ENCODE data around the gene PTBP3.
"Not testable (repeated sequence)": the region's sequence is repeated elsewhere in the genome, so short reads cannot be mapped to it uniquely, and the experiment has no call there.

Gene PTBP3

DNA sequence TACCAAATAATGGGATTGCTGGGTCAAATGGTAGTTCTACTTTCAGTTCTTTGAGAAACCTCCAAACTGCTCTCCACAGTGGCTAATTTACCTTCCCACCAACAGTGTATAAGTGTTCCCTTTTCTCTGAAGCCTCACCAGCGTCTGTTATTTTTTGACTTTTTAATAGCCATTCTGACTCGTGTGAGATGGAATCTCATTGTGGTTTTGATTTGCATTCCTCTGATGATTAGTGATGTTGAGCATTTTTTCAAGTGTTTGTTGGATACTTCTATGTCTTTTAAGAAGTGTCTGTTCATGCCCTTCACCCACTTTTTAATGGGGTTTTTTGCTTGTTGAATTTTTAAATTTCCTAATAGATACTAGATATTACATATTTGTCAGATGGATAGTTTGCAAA, 129.9 kb downstream of the PTBP3 start:
- no peaks in the 10 kb centered on the region for H3K4me1 ChIP-seq (ENCODE audit: control insufficient read depth, low read depth, low read length)
- no peak overlapping the region for H3K18ac ChIP-seq (ENCODE audit: low read length)
- H4K8ac ChIP-seq (ENCODE audit: low read depth, low read length): no peak overlapping the region
- H3K23ac ChIP-seq (ENCODE audit: low read length): no peak overlapping the region
- H3K4ac ChIP-seq (ENCODE audit: low read depth, low read length): no peak overlapping the region
- no peak for DNase-seq
- no peaks in the 10 kb centered on the region for H3K27me3 ChIP-seq (ENCODE audit: insufficient read depth, low read length, poor library complexity)
- H2BK120ac ChIP-seq (ENCODE audit: low read depth, low read length): no peak overlapping the region
- H3K36me3 ChIP-seq (ENCODE audit: control insufficient read depth, insufficient read depth, low read length): no peaks in the 10 kb centered on the region
- H2AK5ac ChIP-seq (ENCODE audit: low read length): no peak overlapping the region
- no peaks in the 10 kb centered on the region for H3K79me2 ChIP-seq (ENCODE audit: control insufficient read depth, insufficient read depth, low read length)
- WGBS (ENCODE audit: extremely low coverage, insufficient coverage, low lambda C conversion rate): no CpG with 5 or more reads among the region's 2 CpGs
- H2BK5ac ChIP-seq (ENCODE audit: low read length): no peak overlapping the region
- H2BK15ac ChIP-seq (replicated peaks; ENCODE audit: low read depth): no peak overlapping the region
- no peak overlapping the region for H3K9ac ChIP-seq (ENCODE audit: low read length)
- H4K5ac ChIP-seq (ENCODE audit: low read length): no peak overlapping the region
- H3K4me3 ChIP-seq (ENCODE audit: low read length): no peak overlapping the region
- H3K56ac ChIP-seq (ENCODE audit: low read length): no peak overlapping the region
- H3K79me1 ChIP-seq (ENCODE audit: low read length): no peaks in the 10 kb centered on the region
- H3K4me2 ChIP-seq (ENCODE audit: low read length): no peak overlapping the region
- H3K27ac ChIP-seq (ENCODE audit: low read depth, low read length): no peak overlapping the region

DNA sequence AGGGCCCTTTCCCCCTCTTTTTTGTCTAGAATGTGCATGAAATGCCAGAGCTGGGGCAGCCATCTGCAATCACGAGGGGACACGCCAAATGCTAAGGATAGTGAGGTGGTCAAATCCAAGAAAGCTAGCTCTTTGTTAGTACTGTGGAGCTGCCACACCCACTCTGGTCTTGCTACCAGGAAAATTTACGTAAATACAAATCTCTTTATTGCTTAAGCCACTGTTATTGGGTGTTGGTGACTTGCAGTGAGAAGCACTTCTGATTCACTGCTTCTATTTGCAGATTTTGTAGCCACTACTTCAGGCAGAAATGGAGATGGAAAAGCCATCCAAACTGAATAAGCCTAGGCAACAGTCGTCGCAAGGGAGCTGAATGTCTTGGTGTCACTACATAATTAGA, 132.7 kb downstream of the PTBP3 start:
- H4K8ac ChIP-seq (ENCODE audit: low read depth, low read length): no peak overlapping the region
- no CpG with 5 or more reads among the region's 5 CpGs for WGBS (ENCODE audit: extremely low coverage, insufficient coverage, low lambda C conversion rate)
- no peaks in the 10 kb centered on the region for H3K4me1 ChIP-seq (ENCODE audit: control insufficient read depth, low read depth, low read length)
- no peak overlapping the region for H2BK120ac ChIP-seq (ENCODE audit: low read depth, low read length)
- H3K4me2 ChIP-seq (ENCODE audit: low read length): no peak overlapping the region
- H3K79me1 ChIP-seq (ENCODE audit: low read length): no peaks in the 10 kb centered on the region
- H3K23ac ChIP-seq (ENCODE audit: low read length): no peak overlapping the region
- H2BK5ac ChIP-seq (ENCODE audit: low read length): no peak overlapping the region
- no peak overlapping the region for H3K4me3 ChIP-seq (ENCODE audit: low read length)
- no peaks in the 10 kb centered on the region for H3K36me3 ChIP-seq (ENCODE audit: control insufficient read depth, insufficient read depth, low read length)
- no peak overlapping the region for H3K18ac ChIP-seq (ENCODE audit: low read length)
- H3K79me2 ChIP-seq (ENCODE audit: control insufficient read depth, insufficient read depth, low read length): no peaks in the 10 kb centered on the region
- H3K27me3 ChIP-seq (ENCODE audit: insufficient read depth, low read length, poor library complexity): no peaks in the 10 kb centered on the region
- H4K5ac ChIP-seq (ENCODE audit: low read length): no peak overlapping the region
- no peak for DNase-seq
- no peak overlapping the region for H3K4ac ChIP-seq (ENCODE audit: low read depth, low read length)
- H3K9ac ChIP-seq (ENCODE audit: low read length): no peak overlapping the region
- no peak overlapping the region for H2AK5ac ChIP-seq (ENCODE audit: low read length)
- no peak overlapping the region for H3K27ac ChIP-seq (ENCODE audit: low read depth, low read length)
- no peak overlapping the region for H3K56ac ChIP-seq (ENCODE audit: low read length)
- H2BK15ac ChIP-seq (replicated peaks; ENCODE audit: low read depth): no peak overlapping the region

DNA sequence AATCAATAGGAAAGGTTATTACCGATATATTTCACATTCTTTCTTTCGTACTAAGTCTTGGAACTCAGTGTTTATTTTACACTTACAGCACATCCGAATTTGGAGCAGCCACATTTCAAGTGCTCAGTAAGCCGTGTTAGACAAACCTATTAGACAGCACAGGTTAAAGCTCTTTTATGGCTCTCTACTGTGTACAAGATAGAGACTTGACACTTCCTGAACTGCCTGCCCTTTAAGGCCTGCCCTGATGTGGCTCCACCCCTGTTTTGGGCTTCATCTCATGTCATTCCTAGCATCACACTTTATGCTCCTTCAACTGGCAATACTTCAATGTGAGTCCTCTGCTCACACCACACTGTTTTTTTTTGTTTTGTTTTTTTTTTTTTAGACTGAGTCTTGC, 134.8 kb downstream of the PTBP3 start:
- H4K8ac ChIP-seq (ENCODE audit: low read depth, low read length): no peak overlapping the region
- H2BK15ac ChIP-seq (replicated peaks; ENCODE audit: low read depth): no peak overlapping the region
- H3K56ac ChIP-seq (ENCODE audit: low read length): no peak overlapping the region
- no peaks in the 10 kb centered on the region for H3K79me1 ChIP-seq (ENCODE audit: low read length)
- H3K4me1 ChIP-seq (ENCODE audit: control insufficient read depth, low read depth, low read length): no peaks in the 10 kb centered on the region
- no peak overlapping the region for H4K5ac ChIP-seq (ENCODE audit: low read length)
- no peak overlapping the region for H3K18ac ChIP-seq (ENCODE audit: low read length)
- H3K27me3 ChIP-seq (ENCODE audit: insufficient read depth, low read length, poor library complexity): no peaks in the 10 kb centered on the region
- H3K23ac ChIP-seq (ENCODE audit: low read length): no peak overlapping the region
- no peak overlapping the region for H3K4me2 ChIP-seq (ENCODE audit: low read length)
- no peaks in the 10 kb centered on the region for H3K36me3 ChIP-seq (ENCODE audit: control insufficient read depth, insufficient read depth, low read length)
- no peak overlapping the region for H3K27ac ChIP-seq (ENCODE audit: low read depth, low read length)
- DNase-seq: no peak
- H2BK5ac ChIP-seq (ENCODE audit: low read length): no peak overlapping the region
- no peaks in the 10 kb centered on the region for H3K79me2 ChIP-seq (ENCODE audit: control insufficient read depth, insufficient read depth, low read length)
- no peak overlapping the region for H3K4me3 ChIP-seq (ENCODE audit: low read length)
- no peak overlapping the region for H2BK120ac ChIP-seq (ENCODE audit: low read depth, low read length)
- no peak overlapping the region for H3K4ac ChIP-seq (ENCODE audit: low read depth, low read length)
- H2AK5ac ChIP-seq (ENCODE audit: low read length): no peak overlapping the region
- no peak overlapping the region for H3K9ac ChIP-seq (ENCODE audit: low read length)
- WGBS (ENCODE audit: extremely low coverage, insufficient coverage, low lambda C conversion rate): no CpG with 5 or more reads among the region's 4 CpGs

DNA sequence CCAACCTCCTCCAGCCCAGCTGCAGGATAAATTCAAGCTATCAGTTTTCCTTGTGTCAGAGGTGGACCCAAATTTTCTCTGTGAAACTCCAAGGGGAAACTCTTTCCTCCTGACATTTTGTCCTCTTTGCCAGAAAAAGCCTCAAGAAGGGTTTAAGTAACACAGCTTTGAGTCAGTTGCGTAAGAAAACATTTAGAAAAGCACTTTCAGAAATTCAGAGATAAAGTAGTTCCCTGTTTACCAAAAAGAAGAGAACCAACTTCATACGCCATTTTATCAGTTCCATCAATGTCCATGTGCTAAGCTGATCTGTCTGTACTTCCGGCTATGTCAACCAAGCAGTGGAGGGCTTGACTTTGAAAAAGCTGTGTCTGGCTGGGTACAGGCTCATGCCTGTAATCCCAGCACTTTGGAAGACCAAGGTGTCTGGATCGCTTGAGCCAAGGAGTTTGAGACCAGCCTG, 138.4 kb downstream of the PTBP3 start:
- Histone ChIP-seq H3K36me3 (ENCODE audit: control insufficient read depth, insufficient read depth, low read length) (no peaks in the 10 kb centered on the region), H3K9ac (ENCODE audit: low read length) (no peak overlapping the region), H4K8ac (ENCODE audit: low read depth, low read length) (no peak overlapping the region), H3K4me1 (ENCODE audit: control insufficient read depth, low read depth, low read length) (no peaks in the 10 kb centered on the region), H3K56ac (ENCODE audit: low read length) (no peak overlapping the region), H3K18ac (ENCODE audit: low read length) (no peak overlapping the region), H2BK5ac (ENCODE audit: low read length) (no peak overlapping the region), H4K5ac (ENCODE audit: low read length) (no peak overlapping the region), H3K4me2 (ENCODE audit: low read length) (no peak overlapping the region), H3K27ac (ENCODE audit: low read depth, low read length) (no peak overlapping the region), H3K23ac (ENCODE audit: low read length) (no peak overlapping the region), H3K27me3 (ENCODE audit: insufficient read depth, low read length, poor library complexity) (no peaks in the 10 kb centered on the region), H2BK15ac (replicated peaks; ENCODE audit: low read depth) (no peak overlapping the region), H3K79me2 (ENCODE audit: control insufficient read depth, insufficient read depth, low read length) (no peaks in the 10 kb centered on the region), H3K4ac (ENCODE audit: low read depth, low read length) (no peak overlapping the region), H2AK5ac (ENCODE audit: low read length) (no peak overlapping the region), H2BK120ac (ENCODE audit: low read depth, low read length) (no peak overlapping the region), H3K4me3 (ENCODE audit: low read length) (no peak overlapping the region), H3K79me1 (ENCODE audit: low read length) (no peaks in the 10 kb centered on the region)
- no peak for DNase-seq
- WGBS (ENCODE audit: extremely low coverage, insufficient coverage, low lambda C conversion rate): no CpG with 5 or more reads among the region's 4 CpGs

DNA sequence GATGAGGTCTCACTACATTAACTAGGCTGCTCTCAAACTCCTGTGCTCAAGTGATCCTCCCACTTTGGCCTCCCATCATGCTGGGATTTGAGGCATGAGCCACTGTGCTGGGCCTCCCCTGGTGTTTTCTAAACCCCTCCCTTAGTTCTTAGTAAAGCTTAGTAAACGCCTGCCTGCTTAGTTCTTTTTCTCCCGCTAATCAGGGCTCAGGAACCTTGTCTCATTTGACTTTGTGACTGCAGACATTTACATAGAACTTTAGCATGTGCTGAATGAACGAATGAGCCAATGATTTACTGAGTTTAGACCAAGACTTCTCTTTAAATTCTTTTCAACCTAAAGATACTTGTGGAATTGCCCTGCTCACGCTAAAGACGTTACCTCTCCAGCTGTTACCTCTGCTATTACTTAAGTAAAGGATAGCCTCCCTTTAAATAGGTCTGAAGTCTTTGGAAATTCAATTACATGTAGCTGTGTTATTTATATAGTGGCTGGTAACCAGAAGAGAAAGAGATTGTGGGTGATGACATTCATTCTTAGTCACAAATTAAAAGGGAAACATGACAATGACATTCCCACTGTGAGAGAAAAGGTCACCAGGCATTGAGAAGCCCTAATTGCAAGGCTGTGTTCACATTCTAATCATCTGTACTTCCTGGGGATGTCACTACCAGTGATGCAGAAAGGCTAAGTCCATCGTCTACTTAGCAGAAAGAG, 139.7 kb downstream of the PTBP3 start:
- H3K27ac ChIP-seq (ENCODE audit: low read depth, low read length): no peak overlapping the region
- no peak overlapping the region for H3K4ac ChIP-seq (ENCODE audit: low read depth, low read length)
- H3K9ac ChIP-seq (ENCODE audit: low read length): peak overlapping the region; percentile 16
- H3K23ac ChIP-seq (ENCODE audit: low read length): no peak overlapping the region
- no peak for DNase-seq
- H2BK5ac ChIP-seq (ENCODE audit: low read length): no peak overlapping the region
- no peak overlapping the region for H3K4me2 ChIP-seq (ENCODE audit: low read length)
- H3K79me2 ChIP-seq (ENCODE audit: control insufficient read depth, insufficient read depth, low read length): no peaks in the 10 kb centered on the region
- H3K79me1 ChIP-seq (ENCODE audit: low read length): no peaks in the 10 kb centered on the region
- H3K36me3 ChIP-seq (ENCODE audit: control insufficient read depth, insufficient read depth, low read length): no peaks in the 10 kb centered on the region
- H3K27me3 ChIP-seq (ENCODE audit: insufficient read depth, low read length, poor library complexity): no peaks in the 10 kb centered on the region
- H3K4me3 ChIP-seq (ENCODE audit: low read length): no peak overlapping the region
- H3K18ac ChIP-seq (ENCODE audit: low read length): no peak overlapping the region
- H2BK120ac ChIP-seq (ENCODE audit: low read depth, low read length): no peak overlapping the region
- no peak overlapping the region for H2AK5ac ChIP-seq (ENCODE audit: low read length)
- WGBS (ENCODE audit: extremely low coverage, insufficient coverage, low lambda C conversion rate): no CpG with 5 or more reads among the region's 6 CpGs
- H3K56ac ChIP-seq (ENCODE audit: low read length): no peak overlapping the region
- no peak overlapping the region for H4K5ac ChIP-seq (ENCODE audit: low read length)
- H2BK15ac ChIP-seq (replicated peaks; ENCODE audit: low read depth): no peak overlapping the region
- H4K8ac ChIP-seq (ENCODE audit: low read depth, low read length): no peak overlapping the region
- H3K4me1 ChIP-seq (ENCODE audit: control insufficient read depth, low read depth, low read length): no peaks in the 10 kb centered on the region

DNA sequence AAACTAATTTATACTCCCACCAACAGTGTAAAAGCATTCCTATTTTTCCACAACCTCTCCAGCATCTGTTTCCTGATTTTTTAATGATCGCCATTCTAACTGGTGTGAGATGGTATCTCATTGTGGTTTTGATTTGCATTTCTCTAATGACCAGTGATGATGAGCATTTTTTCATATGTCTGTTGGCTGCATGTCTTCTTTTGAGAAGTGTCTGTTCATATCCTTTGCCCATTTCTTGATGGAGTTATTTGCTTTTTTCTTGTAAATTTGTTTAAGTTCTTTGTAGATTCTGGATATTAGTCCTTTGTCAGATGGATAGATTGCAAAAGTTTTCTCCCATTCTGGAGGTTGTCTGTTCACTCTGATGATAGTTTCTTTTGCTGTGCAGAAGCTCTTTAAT, 143.1 kb downstream of the PTBP3 start:
- not testable (repeated sequence) for H3K27me3 ChIP-seq (ENCODE audit: insufficient read depth, low read length, poor library complexity); H3K27ac ChIP-seq (ENCODE audit: low read depth, low read length); H3K23ac ChIP-seq (ENCODE audit: low read length); H3K4me2 ChIP-seq (ENCODE audit: low read length); H3K79me2 ChIP-seq (ENCODE audit: control insufficient read depth, insufficient read depth, low read length); H2BK120ac ChIP-seq (ENCODE audit: low read depth, low read length); H3K4me1 ChIP-seq (ENCODE audit: control insufficient read depth, low read depth, low read length); H3K79me1 ChIP-seq (ENCODE audit: low read length); H4K8ac ChIP-seq (ENCODE audit: low read depth, low read length); H2AK5ac ChIP-seq (ENCODE audit: low read length); H3K36me3 ChIP-seq (ENCODE audit: control insufficient read depth, insufficient read depth, low read length); H3K56ac ChIP-seq (ENCODE audit: low read length); H3K9ac ChIP-seq (ENCODE audit: low read length); H2BK15ac ChIP-seq (replicated peaks; ENCODE audit: low read depth); H3K4me3 ChIP-seq (ENCODE audit: low read length); H3K4ac ChIP-seq (ENCODE audit: low read depth, low read length); H2BK5ac ChIP-seq (ENCODE audit: low read length); DNase-seq; H4K5ac ChIP-seq (ENCODE audit: low read length); H3K18ac ChIP-seq (ENCODE audit: low read length)
- WGBS (ENCODE audit: extremely low coverage, insufficient coverage, low lambda C conversion rate): no CpG with 5 or more reads among the region's 1 CpG
